PC-3 (cell line): ENCODE data around the gene ZBTB33.

Source experiments
- EZH2 ChIP-seq: fragments of 300-600 bp; sonication (generic); IDR thresholded peaks from one replicate; pipeline ENCODE4 v1.6.1; 2017; ENCODE audit warnings: antibody characterized with exemption, mild to moderate bottlenecking, low read length; ENCODE audit not compliant: unreplicated experiment
- EZH2phosphoT487 ChIP-seq: fragments of 300-600 bp; sonication (generic); IDR thresholded peaks from 2 replicates; pipeline ENCODE4 v1.6.1; 2018; ENCODE audit warnings: mild to moderate bottlenecking, antibody characterized with exemption, low read length, borderline replicate concordance
- TF ChIP-seq, protein P1 (sequence below): fragments of 300-600 bp; sonication (generic); conservative IDR thresholded peaks from 2 replicates; pipeline ENCODE4 v1.5.1; 2017; ENCODE audit warnings: antibody characterized with exemption, low read depth, mild to moderate bottlenecking, low read length

DNA sequence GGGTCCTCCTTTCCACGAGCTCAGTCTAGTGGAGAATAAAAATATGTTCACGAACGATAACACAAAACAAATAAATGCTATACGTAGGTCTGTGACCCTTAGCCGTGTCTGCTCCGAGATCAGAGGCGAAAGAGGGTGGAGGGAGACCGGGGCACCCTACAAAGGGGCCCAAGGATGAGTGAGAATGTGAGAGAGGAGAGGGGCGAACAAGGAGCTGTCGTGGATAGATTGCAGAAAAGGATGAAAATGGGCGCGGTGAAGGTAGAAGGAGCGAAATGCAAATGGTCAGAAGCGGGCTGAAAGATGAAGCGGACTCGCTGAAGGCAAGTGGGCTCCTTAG, 6.2 kb upstream of the ZBTB33 start:
- TF ChIP-seq, protein P1, sequence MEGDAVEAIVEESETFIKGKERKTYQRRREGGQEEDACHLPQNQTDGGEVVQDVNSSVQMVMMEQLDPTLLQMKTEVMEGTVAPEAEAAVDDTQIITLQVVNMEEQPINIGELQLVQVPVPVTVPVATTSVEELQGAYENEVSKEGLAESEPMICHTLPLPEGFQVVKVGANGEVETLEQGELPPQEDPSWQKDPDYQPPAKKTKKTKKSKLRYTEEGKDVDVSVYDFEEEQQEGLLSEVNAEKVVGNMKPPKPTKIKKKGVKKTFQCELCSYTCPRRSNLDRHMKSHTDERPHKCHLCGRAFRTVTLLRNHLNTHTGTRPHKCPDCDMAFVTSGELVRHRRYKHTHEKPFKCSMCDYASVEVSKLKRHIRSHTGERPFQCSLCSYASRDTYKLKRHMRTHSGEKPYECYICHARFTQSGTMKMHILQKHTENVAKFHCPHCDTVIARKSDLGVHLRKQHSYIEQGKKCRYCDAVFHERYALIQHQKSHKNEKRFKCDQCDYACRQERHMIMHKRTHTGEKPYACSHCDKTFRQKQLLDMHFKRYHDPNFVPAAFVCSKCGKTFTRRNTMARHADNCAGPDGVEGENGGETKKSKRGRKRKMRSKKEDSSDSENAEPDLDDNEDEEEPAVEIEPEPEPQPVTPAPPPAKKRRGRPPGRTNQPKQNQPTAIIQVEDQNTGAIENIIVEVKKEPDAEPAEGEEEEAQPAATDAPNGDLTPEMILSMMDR: no peak
- no peak for TF ChIP-seq EZH2phosphoT487
- no peak for TF ChIP-seq EZH2
